MG63 (cell line): ENCODE measurements around the gene MKNK1. TPM values are rescaled to one million over a fixed set of nuclear protein-coding genes. Genes with fewer than 3 reads are reported as not detected.
A peak's percentile ranks its signal among the peaks of the same experiment; 100 is the strongest.

Experiments
- DNase-seq: peaks from one replicate; pipeline ENCODE4 v3.0.0-alpha.2; 2020
- H3K27me3 ChIP-seq: fragments of 250-450 bp; sonication (Bioruptor Pico); 2 replicates; pipeline ENCODE4 v1.5.1; 2020; ENCODE audit warnings: mild to moderate bottlenecking, moderate library complexity
- H3K36me3 ChIP-seq: fragments of 250-450 bp; sonication (Bioruptor Pico); 2 replicates; pipeline ENCODE4 v1.5.1; 2020; ENCODE audit warnings: mild to moderate bottlenecking, moderate library complexity
- H3K4me3 ChIP-seq: fragments of 250-450 bp; sonication (Bioruptor Pico); 2 replicates; pipeline ENCODE4 v1.5.1; 2020; ENCODE audit warnings: mild to moderate bottlenecking, moderate library complexity
- H3K9me3 ChIP-seq: fragments of 250-450 bp; sonication (Bioruptor Pico); 2 replicates; pipeline ENCODE4 v1.5.1; 2020; ENCODE audit warnings: mild to moderate bottlenecking, moderate library complexity
- total RNA-seq: library from RNA; depleted of rRNA; stranded (reverse); fragments of >200 nt; shearing (Covaris generic); gene quantifications from 2 replicates; pipeline ENCODE4 v1.2.3, GENCODE V29; 2014; ENCODE audit warnings: low replicate concordance

MKNK1 gene
- total RNA-seq, 1 experiment from 2014 or later, result 16.4 TPM

DNA sequence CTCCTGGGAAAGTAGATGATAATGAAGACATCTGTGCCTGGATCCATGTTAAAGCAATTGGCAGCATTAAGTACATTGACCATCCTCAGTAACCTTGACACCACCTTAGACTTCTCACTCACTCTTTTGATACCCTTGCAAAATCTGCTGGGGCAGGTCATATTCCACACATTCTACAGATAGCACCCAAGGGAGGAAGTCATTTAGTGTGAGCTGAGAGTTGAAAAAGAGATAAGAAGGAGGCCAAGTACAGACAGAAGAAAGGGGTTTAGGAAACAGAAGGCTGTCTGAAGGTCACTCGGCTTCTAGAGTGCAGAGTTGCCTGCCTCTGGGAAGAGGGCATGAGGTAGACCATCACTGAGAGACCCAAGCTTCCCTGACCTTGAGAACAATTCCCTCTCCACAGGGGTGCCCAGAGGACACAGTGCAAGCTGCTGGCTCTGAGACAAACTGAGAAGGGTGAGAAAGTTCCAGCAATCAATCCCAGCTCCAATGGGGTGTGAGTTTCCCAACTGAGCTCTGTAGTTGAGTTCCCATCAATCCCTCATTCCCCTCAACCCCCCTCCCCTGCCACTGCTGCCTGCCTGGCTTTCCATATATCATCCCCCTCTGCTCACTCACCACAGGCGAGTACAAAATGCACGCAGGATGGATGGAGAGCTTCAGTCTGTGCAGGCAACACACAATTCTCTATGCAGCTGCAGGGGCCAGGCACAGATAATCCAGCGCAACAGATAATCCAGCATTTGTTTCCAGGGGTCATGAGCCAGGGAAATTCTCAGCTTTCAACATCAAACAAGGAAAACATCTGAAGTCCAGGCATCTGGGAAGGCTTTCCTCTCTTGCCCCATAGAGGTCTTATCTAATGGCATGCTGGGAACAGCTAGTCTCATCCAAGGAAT is 19.9 kb upstream of the MKNK1 start:
- DNase-seq, result no peak
- H3K27me3 ChIP-seq, result no peaks in the 10 kb centered on the region
- no peak overlapping the region for H3K4me3 ChIP-seq
- H3K36me3 ChIP-seq, result no peaks in the 10 kb centered on the region
- H3K9me3 ChIP-seq, result no peaks in the 10 kb centered on the region

DNA sequence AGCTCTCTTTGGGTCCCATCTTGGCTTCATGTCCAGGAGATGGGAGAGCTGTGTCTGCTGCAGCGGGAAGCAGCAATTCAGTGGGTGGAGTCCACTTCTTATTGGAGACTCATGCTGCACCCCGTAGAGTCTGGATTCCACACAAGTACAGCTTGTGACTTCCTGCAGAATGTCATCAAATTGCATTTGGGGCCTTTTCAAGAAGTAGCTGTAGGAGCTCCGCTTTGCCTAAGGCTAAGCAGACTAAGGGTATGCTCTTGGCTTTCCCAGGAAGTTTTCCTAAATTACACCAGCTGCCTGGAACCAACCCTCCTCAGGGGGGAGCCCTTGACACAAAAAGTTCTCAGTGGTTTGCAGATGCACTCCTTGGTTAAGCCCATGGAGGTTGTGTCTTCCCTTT is 18.3 kb upstream of the MKNK1 start:
- Histone ChIP-seq H3K9me3 (no peaks in the 10 kb centered on the region), H3K36me3 (no peaks in the 10 kb centered on the region), H3K4me3 (no peak overlapping the region), H3K27me3 (no peaks in the 10 kb centered on the region)
- no peak for DNase-seq

DNA sequence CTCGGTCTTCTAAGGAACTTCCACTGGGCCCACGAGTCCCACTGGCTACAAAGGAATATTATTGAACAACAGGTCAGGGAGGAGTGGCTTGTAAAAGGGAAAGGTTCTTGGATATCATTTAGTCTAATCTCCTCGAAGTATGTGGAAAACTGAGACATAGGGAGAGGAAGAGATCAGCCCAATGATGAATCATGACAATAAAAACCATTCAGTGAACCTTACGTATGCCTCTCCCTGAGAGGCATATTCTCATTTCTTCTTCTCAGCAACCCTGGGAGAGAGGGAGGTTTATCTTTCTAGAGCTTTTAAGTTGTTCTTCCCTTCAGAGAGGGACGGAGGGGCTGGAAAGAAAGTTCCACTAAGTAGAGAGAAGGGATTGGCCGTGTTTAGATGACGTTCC is 17.9 kb upstream of the MKNK1 start:
- no peaks in the 10 kb centered on the region for H3K27me3 ChIP-seq
- H3K36me3 ChIP-seq, result no peaks in the 10 kb centered on the region
- H3K9me3 ChIP-seq, result no peaks in the 10 kb centered on the region
- DNase-seq, result no peak
- no peak overlapping the region for H3K4me3 ChIP-seq

DNA sequence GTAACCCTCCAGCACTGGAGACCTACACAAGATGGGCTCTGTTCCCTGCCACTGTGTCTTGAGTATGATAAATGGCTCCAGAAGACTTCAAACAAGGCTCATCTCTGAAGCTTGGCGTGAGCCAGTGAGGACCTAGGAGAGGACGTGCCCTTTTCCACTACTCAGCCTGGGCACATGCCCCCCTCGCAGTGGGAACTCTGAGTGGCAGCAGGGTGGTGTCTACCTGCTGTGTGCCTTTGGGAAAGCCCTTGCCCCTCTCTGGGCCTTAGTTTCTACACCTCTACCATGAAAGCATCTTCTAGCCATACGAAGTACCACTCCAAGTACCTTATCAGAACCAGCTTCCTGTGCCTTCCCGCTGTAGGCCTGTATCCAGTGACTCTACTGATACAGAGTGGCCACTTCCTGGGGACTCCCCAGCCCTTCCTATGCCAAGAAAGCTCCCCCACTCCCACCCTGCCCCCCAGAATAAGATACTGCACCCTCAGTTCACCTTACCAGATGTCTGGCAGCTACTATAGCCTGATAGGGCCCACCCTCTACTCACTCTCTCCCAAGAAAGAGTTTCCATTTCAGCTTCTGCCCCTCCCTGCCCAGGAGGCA is 15.7 kb upstream of the MKNK1 start:
- Histone ChIP-seq H3K36me3 (no peaks in the 10 kb centered on the region), H3K9me3 (no peaks in the 10 kb centered on the region), H3K27me3 (no peaks in the 10 kb centered on the region), H3K4me3 (no peak overlapping the region)
- no peak for DNase-seq

DNA sequence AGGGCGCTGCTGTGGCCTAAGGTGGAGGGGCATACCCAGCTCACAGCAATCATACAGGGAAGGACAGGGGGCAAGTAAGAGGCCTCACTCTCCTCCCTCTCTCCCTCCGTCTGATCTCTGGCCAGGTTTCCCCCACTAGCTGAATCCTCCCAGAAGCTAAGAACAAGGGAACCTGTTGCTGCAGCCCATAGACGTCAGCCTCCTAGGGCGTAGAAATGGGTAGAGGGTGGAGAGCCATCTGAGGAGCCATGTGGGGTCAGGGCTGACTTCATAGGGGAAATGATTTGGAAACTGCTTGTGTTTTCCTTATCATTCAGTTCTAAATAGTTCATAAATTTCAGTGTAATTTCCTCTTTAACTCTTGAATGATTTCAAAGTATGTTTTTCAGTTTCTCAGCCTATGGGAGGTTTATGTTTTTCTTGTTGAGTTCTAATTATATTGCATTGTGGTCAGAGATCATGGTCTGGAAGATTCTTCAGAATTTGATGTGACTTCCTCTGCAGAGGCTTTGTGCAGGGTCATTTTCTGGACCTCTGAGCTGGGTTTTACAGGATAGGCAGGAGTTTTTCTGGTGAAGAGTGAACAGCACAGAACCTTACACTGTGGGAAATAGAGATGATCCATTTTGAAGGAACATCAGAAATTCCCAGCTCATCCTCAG is 14.8 kb upstream of the MKNK1 start:
- no peak for DNase-seq
- H3K27me3 ChIP-seq, result no peaks in the 10 kb centered on the region
- H3K36me3 ChIP-seq, result no peaks in the 10 kb centered on the region
- H3K9me3 ChIP-seq, result no peaks in the 10 kb centered on the region
- H3K4me3 ChIP-seq, result no peak overlapping the region

DNA sequence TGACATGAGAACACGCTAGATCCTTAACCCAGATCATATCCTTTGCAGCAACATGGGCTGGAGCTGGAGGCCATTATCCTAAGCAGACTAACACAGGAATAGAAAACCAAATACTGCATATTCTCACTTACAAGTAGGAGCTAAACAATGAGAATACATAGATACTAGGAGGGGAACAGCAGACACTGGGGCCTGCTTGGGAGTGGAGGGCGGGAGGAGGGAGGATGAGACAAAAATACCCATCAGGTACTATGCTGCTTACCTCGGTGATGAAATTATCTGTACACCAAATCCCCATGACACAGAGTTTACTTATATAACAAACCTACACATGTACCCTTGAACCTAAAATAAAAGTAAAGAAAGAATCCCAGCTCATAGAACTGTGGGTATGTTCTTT is 13.8 kb upstream of the MKNK1 start:
- no peak for DNase-seq
- Histone ChIP-seq H3K36me3 (no peaks in the 10 kb centered on the region), H3K4me3 (no peak overlapping the region), H3K9me3 (no peaks in the 10 kb centered on the region), H3K27me3 (no peaks in the 10 kb centered on the region)

DNA sequence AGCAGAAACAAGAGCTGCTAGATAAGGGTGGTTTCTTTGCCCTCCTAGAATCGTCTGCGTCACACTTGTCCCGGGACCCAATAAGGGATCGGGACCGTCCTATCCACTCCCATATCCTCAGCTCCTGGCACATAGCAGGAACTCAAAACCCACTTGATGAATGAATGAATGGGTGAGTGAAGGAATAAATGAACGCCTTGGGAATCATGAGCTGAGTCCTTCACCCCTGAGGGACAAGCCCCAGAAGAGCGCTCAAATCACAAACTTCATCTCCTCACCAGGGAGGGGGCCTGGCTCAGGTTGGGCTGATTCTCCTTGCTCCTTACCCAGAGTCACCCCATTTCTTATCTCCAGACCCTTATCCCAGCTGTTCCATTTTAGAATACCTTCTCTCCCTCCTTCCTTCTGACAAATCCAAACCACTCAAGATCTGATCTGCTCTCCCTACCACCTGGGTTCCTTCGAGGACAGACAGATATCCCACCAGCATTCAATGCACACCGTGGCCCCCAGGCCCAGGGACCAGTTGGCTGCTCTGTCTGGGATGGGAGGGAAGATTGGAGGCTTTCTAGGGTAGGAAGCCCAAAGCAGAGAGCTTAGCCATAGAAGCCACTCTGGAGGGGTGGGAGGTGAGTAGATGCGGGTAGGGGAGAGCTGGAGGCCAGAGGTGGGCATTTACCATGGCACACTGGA is 13.2 kb upstream of the MKNK1 start:
- Histone ChIP-seq H3K27me3 (no peaks in the 10 kb centered on the region), H3K9me3 (no peaks in the 10 kb centered on the region), H3K36me3 (no peaks in the 10 kb centered on the region), H3K4me3 (peak overlapping the region; percentile 76)
- no peak for DNase-seq

DNA sequence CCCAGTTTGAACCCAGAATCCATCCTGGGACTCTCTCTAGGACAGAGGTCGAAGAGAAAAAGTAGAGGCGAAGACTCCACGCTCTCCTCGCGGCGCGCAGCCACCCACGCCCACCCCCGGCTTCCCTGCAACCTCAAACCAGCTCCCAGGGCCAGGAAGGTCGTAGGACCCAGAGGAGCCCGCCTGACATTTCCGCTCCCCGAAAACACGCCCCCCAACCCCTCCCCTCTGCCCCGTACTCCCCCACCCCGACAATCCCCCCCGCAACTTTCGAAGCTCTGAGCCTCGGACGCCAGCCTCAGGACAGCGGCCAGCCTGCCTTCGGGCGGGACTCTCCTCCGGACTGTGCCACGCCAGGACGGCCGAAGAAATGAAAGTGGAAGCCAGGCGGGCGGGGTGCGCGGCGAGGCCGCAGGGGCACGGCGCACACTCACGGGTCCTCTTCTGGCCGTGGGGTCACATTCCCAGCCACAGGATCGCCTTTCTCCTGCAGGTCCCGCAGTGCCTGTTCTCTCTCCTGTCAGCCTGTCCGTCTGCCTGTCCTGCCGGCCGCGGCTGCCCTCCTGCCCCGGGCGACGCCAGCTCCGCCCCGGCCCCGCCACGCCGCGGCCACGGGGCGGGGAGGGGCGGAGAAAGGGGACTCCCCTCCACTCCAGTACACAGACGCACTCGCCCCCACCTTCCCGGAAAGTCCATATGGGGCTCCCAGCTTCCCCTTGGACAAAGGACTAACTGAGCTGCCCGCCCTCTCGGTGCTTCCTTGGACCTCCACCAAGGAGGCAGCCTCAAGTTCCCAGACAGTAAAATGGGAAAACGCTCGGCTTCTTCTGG is 12.4 kb upstream of the MKNK1 start, which contains the start of gene MOB3C:
Gene MOB3C (minus strand): TSS at position 535 of the 831 bp plus-strand sequence. CDS start 3,490 bp downstream, outside the sequence.
- no peaks in the 10 kb centered on the region for H3K36me3 ChIP-seq
- peak; percentile 85 for DNase-seq
- H3K9me3 ChIP-seq, result no peaks in the 10 kb centered on the region
- H3K4me3 ChIP-seq, result peak within 1 kb of the TSS; percentile 76
- no peaks in the 10 kb centered on the region for H3K27me3 ChIP-seq

DNA sequence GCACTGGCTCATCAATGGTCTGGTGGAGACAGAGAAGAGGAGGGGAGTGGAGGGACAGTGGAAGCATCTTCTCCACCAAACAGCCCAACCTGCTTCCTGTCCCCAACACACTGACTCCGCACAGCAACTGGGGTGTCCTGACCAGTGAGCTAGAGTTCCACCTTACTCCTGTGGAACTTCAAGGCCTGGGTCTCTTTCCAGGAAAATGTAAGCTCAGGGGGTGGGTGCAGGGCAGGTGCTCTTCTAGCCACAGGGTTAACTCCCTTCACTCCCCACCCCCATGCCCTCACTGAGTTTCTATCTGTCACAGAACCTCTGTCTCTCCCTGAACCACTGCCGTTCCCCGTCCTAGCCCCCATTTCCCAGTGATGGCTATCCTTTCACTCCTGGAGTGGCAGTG is 11.7 kb upstream of the MKNK1 start:
- no peaks in the 10 kb centered on the region for H3K9me3 ChIP-seq
- peak overlapping the region; percentile 76 for H3K4me3 ChIP-seq
- no peaks in the 10 kb centered on the region for H3K27me3 ChIP-seq
- DNase-seq, result no peak
- no peaks in the 10 kb centered on the region for H3K36me3 ChIP-seq

DNA sequence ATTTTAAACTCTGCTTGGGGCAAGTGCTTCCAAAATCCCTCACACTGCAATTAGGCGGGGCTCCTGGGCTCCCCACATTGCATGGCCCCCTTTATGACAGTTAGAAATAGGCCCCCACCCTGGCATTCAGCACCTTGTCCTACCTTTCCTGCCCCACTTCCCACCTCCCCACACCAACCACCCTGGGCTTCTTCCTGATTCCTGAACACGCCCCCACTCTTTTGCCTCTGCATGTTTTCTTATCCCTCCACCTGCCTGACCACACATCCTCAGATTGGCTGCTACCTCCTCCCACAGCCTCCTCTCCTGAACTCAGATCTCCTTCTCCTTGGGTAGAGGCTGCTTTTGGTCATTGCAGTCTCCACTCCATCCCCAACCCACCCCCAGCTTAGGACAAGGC is 11.0 kb upstream of the MKNK1 start:
- DNase-seq, result no peak
- Histone ChIP-seq H3K36me3 (no peaks in the 10 kb centered on the region), H3K9me3 (no peaks in the 10 kb centered on the region), H3K4me3 (no peak overlapping the region), H3K27me3 (no peaks in the 10 kb centered on the region)

DNA sequence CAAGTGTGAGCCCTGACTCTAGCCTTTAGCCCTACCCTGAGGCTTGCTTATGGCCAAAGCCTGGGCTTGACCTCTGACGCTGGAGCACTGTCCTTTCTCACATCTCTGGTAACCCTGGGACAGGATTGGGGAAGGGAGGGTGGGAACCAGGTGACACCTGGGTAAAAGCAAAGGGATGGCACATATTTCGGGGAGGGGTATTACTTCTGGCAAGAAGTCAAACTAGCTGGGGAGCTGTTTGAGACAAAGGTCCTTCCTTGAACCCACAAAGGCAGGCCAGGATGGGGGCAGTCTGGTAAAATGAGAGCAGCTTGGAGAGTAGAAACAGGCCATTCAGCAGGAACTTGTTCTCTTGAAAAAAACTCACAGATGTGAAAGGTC is 10.5 kb upstream of the MKNK1 start:
- no peak overlapping the region for H3K4me3 ChIP-seq
- no peaks in the 10 kb centered on the region for H3K36me3 ChIP-seq
- DNase-seq, result no peak
- H3K9me3 ChIP-seq, result no peaks in the 10 kb centered on the region
- no peaks in the 10 kb centered on the region for H3K27me3 ChIP-seq

DNA sequence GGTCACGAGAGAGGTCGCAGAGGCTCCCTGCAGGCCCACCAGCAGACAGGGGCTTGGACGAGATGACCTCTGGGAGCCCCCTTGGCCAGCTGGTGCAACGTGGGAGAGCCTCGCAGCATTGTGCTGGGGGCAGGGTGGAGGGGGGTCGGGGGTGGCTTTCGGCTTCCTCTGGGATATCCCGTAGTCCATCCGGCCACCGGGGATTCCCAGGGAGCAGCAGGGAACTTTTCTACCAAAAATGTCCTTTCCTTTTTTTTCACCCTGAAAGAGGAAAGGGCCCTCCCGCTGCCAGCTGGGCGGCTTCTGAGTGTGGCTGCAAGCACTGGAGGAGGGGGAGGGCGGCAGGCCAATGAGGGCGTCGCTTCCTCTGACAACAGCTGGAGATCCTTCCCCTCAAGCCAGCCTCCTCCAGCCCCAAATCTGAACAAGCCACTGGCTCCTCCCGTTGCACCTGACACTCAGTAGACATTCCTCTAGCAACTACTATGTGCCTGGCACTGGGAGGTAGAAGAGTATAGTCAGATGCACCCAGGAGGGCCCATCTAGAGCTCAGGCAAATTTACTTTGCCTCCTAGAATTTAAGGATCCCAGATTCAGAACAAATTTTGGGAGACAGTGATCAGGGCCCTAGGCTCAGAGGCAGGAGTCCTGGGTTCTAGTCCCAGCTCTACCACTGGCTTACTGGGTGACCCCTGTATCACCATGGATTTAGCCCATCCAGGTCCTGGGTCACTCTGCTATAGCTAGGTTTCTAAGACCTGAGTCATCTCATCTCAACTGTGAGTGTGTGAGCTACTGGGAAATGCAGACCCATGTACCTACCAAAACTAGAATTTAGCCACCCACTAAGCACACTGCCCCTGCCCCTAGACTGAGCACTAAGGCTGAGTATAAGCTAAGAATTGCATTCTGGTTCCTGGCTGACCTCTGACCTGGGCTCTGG is 9.9 kb upstream of the MKNK1 start:
- peak; percentile 69 for DNase-seq
- no peaks in the 10 kb centered on the region for H3K9me3 ChIP-seq
- H3K36me3 ChIP-seq, result no peaks in the 10 kb centered on the region
- no peak overlapping the region for H3K4me3 ChIP-seq
- H3K27me3 ChIP-seq, result no peaks in the 10 kb centered on the region

DNA sequence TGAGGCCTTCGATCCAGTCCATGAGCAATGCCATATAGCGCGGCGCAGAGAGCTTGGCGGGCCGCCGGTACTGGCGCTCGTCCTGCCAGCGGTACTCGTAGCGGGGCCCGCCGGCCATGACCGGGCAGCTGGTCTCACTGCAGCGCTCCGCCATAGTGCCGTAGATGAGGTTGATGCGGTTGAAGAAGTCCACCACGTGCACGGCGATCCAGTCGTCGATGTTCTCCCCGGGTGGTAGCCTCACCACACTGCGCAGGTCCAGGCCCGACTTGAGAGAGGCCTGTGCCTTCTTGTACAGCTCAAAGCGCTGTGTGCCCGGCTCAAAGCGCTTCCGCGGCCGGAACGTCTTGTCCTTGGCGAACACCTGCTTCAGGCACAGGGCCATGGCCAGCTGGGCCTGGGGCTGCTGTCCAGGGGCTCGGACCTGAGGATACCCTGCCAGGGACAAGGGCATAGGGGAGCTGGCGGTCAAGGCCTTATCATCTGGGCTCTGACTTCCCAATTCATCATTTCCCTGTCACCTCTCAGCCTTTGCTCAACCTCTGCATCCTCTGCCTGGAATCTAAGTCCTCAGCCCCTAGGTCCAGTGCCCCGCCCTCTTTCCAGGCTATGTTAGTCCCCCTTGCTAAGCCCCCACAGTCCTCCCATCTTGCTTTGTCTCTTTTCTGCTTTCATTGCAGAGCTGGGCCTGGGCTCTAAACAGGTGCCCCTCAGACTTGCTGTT is 9.0 kb upstream of the MKNK1 start:
- Histone ChIP-seq H3K27me3 (no peaks in the 10 kb centered on the region), H3K36me3 (no peaks in the 10 kb centered on the region; the same call in 1 of the 2 replicates), H3K4me3 (no peak overlapping the region), H3K9me3 (no peaks in the 10 kb centered on the region)
- DNase-seq, result no peak

DNA sequence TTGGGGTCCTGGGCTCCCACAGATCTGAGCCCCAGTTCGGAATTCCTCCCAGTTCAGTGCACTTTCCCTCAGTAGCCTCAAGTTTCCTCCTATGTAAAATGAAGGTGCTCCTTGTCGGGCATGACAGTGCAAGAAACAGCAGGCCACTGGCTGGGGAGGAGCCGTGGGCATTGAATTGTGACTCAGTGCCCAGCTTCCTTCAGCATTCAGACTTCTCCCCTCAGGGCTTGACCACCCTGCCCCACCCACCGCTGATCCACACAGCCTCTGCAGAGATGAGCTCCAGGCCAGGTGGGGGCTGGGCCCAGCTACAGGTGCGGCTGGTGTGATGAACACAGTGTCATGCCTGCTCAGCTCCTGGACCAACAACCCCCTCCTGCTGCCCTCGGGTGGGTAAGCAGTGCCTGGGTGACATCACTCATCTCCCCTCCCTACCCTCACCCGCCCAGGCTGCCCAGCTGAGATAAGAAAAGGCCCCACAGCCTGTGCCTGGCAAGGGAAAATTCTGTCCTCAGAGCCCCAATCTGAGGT is 7.7 kb upstream of the MKNK1 start:
- no peaks in the 10 kb centered on the region; the same call in 1 of the 2 replicates for H3K36me3 ChIP-seq
- H3K9me3 ChIP-seq, result no peaks in the 10 kb centered on the region
- H3K4me3 ChIP-seq, result no peak overlapping the region
- no peaks in the 10 kb centered on the region for H3K27me3 ChIP-seq
- no peak for DNase-seq
